ENCODE data around the gene EMILIN3. TPM values are rescaled to one million over a fixed set of nuclear protein-coding genes. Genes with fewer than 3 reads are reported as not detected.

EMILIN3 gene
- total and polyA plus RNA-seq, 2 of the 4 experiments (the other 2 are of a cell fraction), result under 0.01 to 0.07 TPM

GRCh38 chr20:41317546-41318270 is 48.9 kb downstream of the EMILIN3 start, which contains the start of gene ZHX3:
TSS of gene ZHX3 (minus strand) at chr20:41317731. CDS start at chr20:41204916, 112,815 bp downstream.
- no peaks in the 10 kb centered on the region for H3K36me3 ChIP-seq (ENCODE audit: control insufficient read depth, insufficient read depth, low read length)
- 4% methylated on average over 17 of the region's 64 CpGs; no CpG with 5 or more reads in 1 of the 2 experiments for WGBS, 2 experiments (ENCODE audit: extremely low coverage in 2 of 2, insufficient read length in 1 of 2)
- H3K23ac ChIP-seq (ENCODE audit: low read depth, low read length), result peak within 1 kb of the TSS; percentile 99
- H3K4ac ChIP-seq (ENCODE audit: low read depth, low read length), result peak within 1 kb of the TSS; percentile 99
- H3K27me3 ChIP-seq (ENCODE audit: control insufficient read depth, insufficient read depth, low read length), result no peaks in the 10 kb centered on the region
- peak within 1 kb of the TSS; percentile 92 for H2BK20ac ChIP-seq (ENCODE audit: low read depth, low read length)
- H3K18ac ChIP-seq (ENCODE audit: low read depth, low read length), result peak within 1 kb of the TSS; percentile 97
- H4K8ac ChIP-seq (ENCODE audit: low read depth in 2 of 2, low read length in 2 of 2), result peak within 1 kb of the TSS; percentile 87 to 99
- POLR2A ChIA-PET (ENCODE audit: unreplicated experiment), result interaction anchor here (0.6 to 0.7 kb wide), 2 partner anchors 12 to 124 kb away, joined by 3 to 6 read pairs; no protein-coding TSS in a partner anchor
- dilution Hi-C loops (cut with HindIII; ENCODE audit: low sequenced_read_pairs, unreplicated experiment), result no loop called here
- H3K9me1 ChIP-seq (ENCODE audit: insufficient read depth, low read length), result peaks cover 7% of the 10 kb centered on the region; the same call in 1 of the 2 replicates
- H4K5ac ChIP-seq (ENCODE audit: low read depth, low read length), result peak within 1 kb of the TSS; percentile 94
- peak within 1 kb of the TSS; percentile 94 for H3K9ac ChIP-seq (ENCODE audit: low read depth, low read length)
- H2BK5ac ChIP-seq (ENCODE audit: low read depth, low read length, poor library complexity, severe bottlenecking), result peak within 1 kb of the TSS; percentile 99
- peak within 1 kb of the TSS; percentile 99; the same call in 2 of the 3 replicates for H2BK15ac ChIP-seq (ENCODE audit: low read depth, low read length)
- peak within 1 kb of the TSS; percentile 99 for H3K56ac ChIP-seq (ENCODE audit: extremely low read depth, insufficient read depth, low read length)
- BruUV-seq (replicated peaks), result no TSS peak
- peak; percentile 94 for DNase-seq
- peaks cover 5 to 28% of the 10 kb centered on the region in 2 experiments; a peak in 3 of 4 replicates for H3K79me1 ChIP-seq (ENCODE audit: low read depth in 1 of 2, low read length in 2 of 2)
- H4K91ac ChIP-seq (ENCODE audit: insufficient read depth, low read depth, low read length), result peak within 1 kb of the TSS; percentile 99
- H3K4me2 ChIP-seq (ENCODE audit: low read depth, low read length), result peak within 1 kb of the TSS; percentile 98
- peak within 1 kb of the TSS; percentile 97 for H3K27ac ChIP-seq (ENCODE audit: insufficient read depth, low read length)
- peak within 1 kb of the TSS; percentile 55 for H3K4me3 ChIP-seq (ENCODE audit: insufficient read depth, low read depth, low read length)
- ATAC-seq (ENCODE audit: low read depth), result peak; percentile 94
- H2BK120ac ChIP-seq (ENCODE audit: low read depth, low read length), result peak within 1 kb of the TSS; percentile 99
- peak within 1 kb of the TSS; percentile 100 for H2AK9ac ChIP-seq (replicated peaks; ENCODE audit: low read depth, low read length, poor library complexity)
- peak within 1 kb of the TSS; percentile 89 for H2AFZ ChIP-seq (replicated peaks; ENCODE audit: low read length, poor library complexity)
- peak within 1 kb of the TSS; percentile 99 for H3K14ac ChIP-seq (replicated peaks; ENCODE audit: low read depth, low read length)
- peak within 1 kb of the TSS; percentile 99 for H2AK5ac ChIP-seq (ENCODE audit: low read depth, low read length)
- H3K4me1 ChIP-seq (ENCODE audit: control insufficient read depth, insufficient read depth, low read length), result peaks cover 4% of the 10 kb centered on the region
- intact Hi-C loops (cut with micrococcal nuclease), result loop anchor here (1.0 to 5.0 kb wide), 4 partner anchors 12 to 140 kb away; no protein-coding TSS in a partner anchor
- in situ Hi-C loops (cut with MboI; ENCODE audit: low sequenced_read_pairs), result no loop called here
- TF ChIP-seq USF2 (IDR thresholded peaks at IDR 0.05; ENCODE audit: low read depth, low read length) (peak; percentile 4; the same call in 1 of the 2 replicates), CHD1 (IDR thresholded peaks at IDR 0.05; ENCODE audit: low read depth, low read length) (no peak), MXI1 (IDR thresholded peaks at IDR 0.05; ENCODE audit: borderline replicate concordance, low read depth, low read length) (peak; percentile 31; the same call in 1 of the 2 replicates), MAZ (IDR thresholded peaks at IDR 0.05; ENCODE audit: borderline replicate concordance, low read depth, low read length) (peak; percentile 98)
- no peaks in the 10 kb centered on the region for H3K9me3 ChIP-seq (ENCODE audit: control insufficient read depth, insufficient read depth, low read length)
- peaks cover 18% of the 10 kb centered on the region for H4K20me1 ChIP-seq (ENCODE audit: insufficient read depth, low read length)
- CTCF ChIA-PET, result no interaction called here

Data from IMR-90 (cell line).